Measurements from ENCODE around the gene TNRC6A. TPM values are rescaled to one million over a fixed set of nuclear protein-coding genes. Genes with fewer than 3 reads are reported as not detected.

TNRC6A gene
- total and polyA plus RNA-seq, 10 of the 15 experiments (the other 5 are each of a cell fraction or from before 2014, with no cell fraction given) = 4.6 to 41.3 (median 29.7) TPM

DNA sequence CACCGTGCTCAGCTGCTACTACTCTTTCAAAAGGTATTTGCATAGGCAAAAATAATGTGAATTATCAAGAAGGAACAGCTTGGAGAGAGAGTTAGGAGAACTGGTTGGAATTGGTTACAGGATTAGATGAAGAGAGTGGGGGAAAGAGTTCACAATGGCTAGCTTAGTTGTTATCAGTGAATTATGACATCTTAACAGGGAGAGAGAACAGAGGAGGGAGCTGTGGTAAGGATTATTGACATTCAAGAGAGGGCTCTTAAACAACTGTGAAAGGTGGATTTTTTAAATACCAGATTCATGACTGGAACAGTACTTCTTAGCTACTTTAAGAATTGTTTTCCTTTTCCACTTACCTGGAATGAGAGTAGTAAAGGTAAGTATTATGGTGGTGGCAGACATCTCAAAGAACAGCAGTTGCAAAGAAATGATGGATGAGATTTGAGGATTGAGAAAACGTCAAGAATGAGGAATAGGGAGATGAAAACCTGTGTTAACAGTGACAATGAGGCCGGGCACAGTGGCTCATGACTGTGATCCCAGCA, 72.4 kb downstream of the TNRC6A start:
- no peaks in the 10 kb centered on the region for H3K79me2 ChIP-seq (ENCODE audit: control insufficient read depth, insufficient read depth, low read length)
- no peaks in the 10 kb centered on the region for H3K27me3 ChIP-seq (replicated peaks in 1 of 2; ENCODE audit: control insufficient read depth in 2 of 2, insufficient read depth in 2 of 2, low read length in 1 of 2)
- SMC1A ChIA-PET (ENCODE audit: uncharacterized antibody, unreplicated experiment) = interaction anchor here (1.0 to 1.8 kb wide), 3 partner anchors 9 to 284 kb away, joined by 3 to 8 read pairs (median 4); no protein-coding TSS in a partner anchor
- H4K20me1 ChIP-seq (ENCODE audit: control insufficient read depth, insufficient read depth) = no peaks in the 10 kb centered on the region
- POLR2A ChIA-PET = no interaction called here
- intact Hi-C loops (cut with micrococcal nuclease; ENCODE audit: unreplicated experiment) = no loop called here
- no peak overlapping the region for H3K9ac ChIP-seq (ENCODE audit: control insufficient read depth, insufficient read depth, low read length)
- WGBS (ENCODE audit: insufficient coverage, insufficient replicate concordance, low lambda C conversion rate, missing lambda C conversion rate) = 91% methylated on average over 3 of the region's 3 CpGs
- CTCF ChIA-PET = interaction anchor here (1.4 kb wide), 1 partner anchor 285 kb away, joined by 4 read pairs; no protein-coding TSS in a partner anchor
- FAIRE-seq = no peak
- RAD21 ChIA-PET (ENCODE audit: unreplicated experiment) = no interaction called here
- no peak for ATAC-seq
- no peak overlapping the region for H3K4me3 ChIP-seq
- no peak overlapping the region for H3K4me2 ChIP-seq (ENCODE audit: control insufficient read depth, insufficient read depth)
- no peak for DNase-seq (ENCODE audit: low read depth, low spot score)
- no peaks in the 10 kb centered on the region for H3K9me3 ChIP-seq (replicated peaks; ENCODE audit: control insufficient read depth, insufficient read depth, low read length)
- H2AFZ ChIP-seq (ENCODE audit: control insufficient read depth, low read depth, low read length) = no peak overlapping the region
- no peak overlapping the region for H3K27ac ChIP-seq (ENCODE audit: control insufficient read depth, insufficient read depth)
- TF ChIP-seq TBL1XR1 (IDR thresholded peaks at IDR 0.05; ENCODE audit: low read depth, low read length) (no peak), EED (IDR thresholded peaks at IDR 0.05; ENCODE audit: low read depth) (no peak), IRF4 (IDR thresholded peaks at IDR 0.05; ENCODE audit: low read depth, low read length) (no peak), SREBF1 (IDR thresholded peaks at IDR 0.05; ENCODE audit: low read length) (no peak), HDGF (IDR thresholded peaks at IDR 0.05) (no peak), ZNF217 (IDR thresholded peaks at IDR 0.05) (no peak), NFYA (IDR thresholded peaks at IDR 0.05; ENCODE audit: borderline replicate concordance, low read depth, low read length) (no peak), ZNF274 (IDR thresholded peaks at IDR 0.05; ENCODE audit: insufficient read depth, insufficient read length) (no peak), ZZZ3 (IDR thresholded peaks at IDR 0.05; ENCODE audit: control insufficient read depth, insufficient read length, low read depth) (no peak), MEF2A (IDR thresholded peaks at IDR 0.05; ENCODE audit: insufficient read depth, low read depth, low read length) (no peak), ATF7 (IDR thresholded peaks at IDR 0.05; ENCODE audit: low read depth) (no peak), RELA (IDR thresholded peaks at IDR 0.05; ENCODE audit: borderline replicate concordance, partially characterized antibody) (no peak), TARDBP (IDR thresholded peaks at IDR 0.05; ENCODE audit: borderline replicate concordance) (no peak), CEBPB (IDR thresholded peaks at IDR 0.05; ENCODE audit: borderline replicate concordance in 1 of 2, low read depth in 2 of 2, low read length in 2 of 2) (no peak), JUNB (IDR thresholded peaks at IDR 0.05) (no peak), GATAD2B (conservative IDR thresholded peaks at IDR 0.05; ENCODE audit: low read depth) (no peak), MXI1 (IDR thresholded peaks at IDR 0.05; ENCODE audit: low read depth, low read length) (no peak), SMC3 (IDR thresholded peaks at IDR 0.05; ENCODE audit: borderline replicate concordance, low read length) (no peak)
- TF ChIP-seq, protein P1, sequence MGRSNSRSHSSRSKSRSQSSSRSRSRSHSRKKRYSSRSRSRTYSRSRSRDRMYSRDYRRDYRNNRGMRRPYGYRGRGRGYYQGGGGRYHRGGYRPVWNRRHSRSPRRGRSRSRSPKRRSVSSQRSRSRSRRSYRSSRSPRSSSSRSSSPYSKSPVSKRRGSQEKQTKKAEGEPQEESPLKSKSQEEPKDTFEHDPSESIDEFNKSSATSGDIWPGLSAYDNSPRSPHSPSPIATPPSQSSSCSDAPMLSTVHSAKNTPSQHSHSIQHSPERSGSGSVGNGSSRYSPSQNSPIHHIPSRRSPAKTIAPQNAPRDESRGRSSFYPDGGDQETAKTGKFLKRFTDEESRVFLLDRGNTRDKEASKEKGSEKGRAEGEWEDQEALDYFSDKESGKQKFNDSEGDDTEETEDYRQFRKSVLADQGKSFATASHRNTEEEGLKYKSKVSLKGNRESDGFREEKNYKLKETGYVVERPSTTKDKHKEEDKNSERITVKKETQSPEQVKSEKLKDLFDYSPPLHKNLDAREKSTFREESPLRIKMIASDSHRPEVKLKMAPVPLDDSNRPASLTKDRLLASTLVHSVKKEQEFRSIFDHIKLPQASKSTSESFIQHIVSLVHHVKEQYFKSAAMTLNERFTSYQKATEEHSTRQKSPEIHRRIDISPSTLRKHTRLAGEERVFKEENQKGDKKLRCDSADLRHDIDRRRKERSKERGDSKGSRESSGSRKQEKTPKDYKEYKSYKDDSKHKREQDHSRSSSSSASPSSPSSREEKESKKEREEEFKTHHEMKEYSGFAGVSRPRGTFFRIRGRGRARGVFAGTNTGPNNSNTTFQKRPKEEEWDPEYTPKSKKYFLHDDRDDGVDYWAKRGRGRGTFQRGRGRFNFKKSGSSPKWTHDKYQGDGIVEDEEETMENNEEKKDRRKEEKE (IDR thresholded peaks at IDR 0.05) = no peak
- TF ChIP-seq, protein P2, sequence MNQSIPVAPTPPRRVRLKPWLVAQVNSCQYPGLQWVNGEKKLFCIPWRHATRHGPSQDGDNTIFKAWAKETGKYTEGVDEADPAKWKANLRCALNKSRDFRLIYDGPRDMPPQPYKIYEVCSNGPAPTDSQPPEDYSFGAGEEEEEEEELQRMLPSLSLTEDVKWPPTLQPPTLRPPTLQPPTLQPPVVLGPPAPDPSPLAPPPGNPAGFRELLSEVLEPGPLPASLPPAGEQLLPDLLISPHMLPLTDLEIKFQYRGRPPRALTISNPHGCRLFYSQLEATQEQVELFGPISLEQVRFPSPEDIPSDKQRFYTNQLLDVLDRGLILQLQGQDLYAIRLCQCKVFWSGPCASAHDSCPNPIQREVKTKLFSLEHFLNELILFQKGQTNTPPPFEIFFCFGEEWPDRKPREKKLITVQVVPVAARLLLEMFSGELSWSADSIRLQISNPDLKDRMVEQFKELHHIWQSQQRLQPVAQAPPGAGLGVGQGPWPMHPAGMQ (IDR thresholded peaks at IDR 0.05; ENCODE audit: borderline replicate concordance) = no peak
- H3K4me1 ChIP-seq (ENCODE audit: control insufficient read depth, insufficient read depth, low read length) = no peaks in the 10 kb centered on the region
- in situ Hi-C loops (cut with MboI) = no loop called here
- no TSS peak for BruUV-seq (replicated peaks)
- H3K36me3 ChIP-seq (ENCODE audit: control insufficient read depth in 2 of 2, insufficient read depth in 2 of 2, low read length in 1 of 2) = peaks cover 21 to 50% of the 10 kb centered on the region in 2 experiments
